GM19328 (cell line): ENCODE measurements around the gene LDLRAD3.

Experiments
- ATAC-seq: cut with Tn5 transposase; IDR thresholded peaks from one replicate; pipeline ENCODE4 v1.9.1; 2021; ENCODE audit warnings: mild to moderate bottlenecking, moderate library complexity; ENCODE audit not compliant: unreplicated experiment

Gene LDLRAD3

DNA sequence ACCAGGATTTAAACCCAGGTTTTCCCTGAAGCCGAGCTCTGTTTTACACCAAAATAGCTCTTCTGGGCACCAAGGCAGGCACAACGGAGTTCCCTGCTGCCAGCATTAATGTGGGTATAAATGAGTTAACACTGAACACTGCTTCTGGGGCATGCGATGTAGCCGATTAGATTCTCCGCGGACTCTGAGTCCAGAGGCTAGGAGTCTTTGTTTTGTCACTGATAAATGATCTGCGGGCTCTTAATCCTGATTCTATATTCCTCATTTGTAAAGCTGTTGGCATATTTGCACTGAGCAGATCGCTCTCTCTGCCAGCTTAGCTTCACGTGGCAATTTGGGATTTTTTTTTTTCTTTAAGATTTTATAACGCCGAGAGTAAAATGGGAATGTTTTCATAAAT is 16.8 kb upstream of the LDLRAD3 start:
- no peak for ATAC-seq

DNA sequence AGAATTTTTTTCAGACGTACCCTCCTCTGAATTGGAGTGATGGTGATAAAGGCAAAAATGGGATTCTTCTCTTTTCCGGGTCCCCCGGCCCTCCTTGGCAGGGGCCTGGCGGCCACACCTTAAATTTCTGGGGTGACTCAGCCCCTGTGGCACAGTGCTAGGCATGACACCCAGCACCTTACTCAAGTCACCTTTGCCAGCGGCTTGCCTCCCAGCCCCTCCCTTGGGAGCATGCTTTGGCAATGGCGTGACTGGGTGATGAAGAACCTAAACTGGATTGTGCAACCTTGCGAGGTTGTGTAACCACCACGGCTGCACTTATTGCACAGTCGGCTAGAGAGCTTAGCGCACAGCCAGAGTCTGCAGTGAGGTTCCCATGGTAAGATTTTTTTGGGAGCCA is 16.2 kb upstream of the LDLRAD3 start:
- ATAC-seq, result no peak

- no peak for ATAC-seq
Observed at GRCh38 chr11:35928688-35929395, 15.0 kb upstream of the LDLRAD3 start.

GRCh38 chr11:35930466-35930865 is 13.4 kb upstream of the LDLRAD3 start:
- ATAC-seq, result no peak

DNA sequence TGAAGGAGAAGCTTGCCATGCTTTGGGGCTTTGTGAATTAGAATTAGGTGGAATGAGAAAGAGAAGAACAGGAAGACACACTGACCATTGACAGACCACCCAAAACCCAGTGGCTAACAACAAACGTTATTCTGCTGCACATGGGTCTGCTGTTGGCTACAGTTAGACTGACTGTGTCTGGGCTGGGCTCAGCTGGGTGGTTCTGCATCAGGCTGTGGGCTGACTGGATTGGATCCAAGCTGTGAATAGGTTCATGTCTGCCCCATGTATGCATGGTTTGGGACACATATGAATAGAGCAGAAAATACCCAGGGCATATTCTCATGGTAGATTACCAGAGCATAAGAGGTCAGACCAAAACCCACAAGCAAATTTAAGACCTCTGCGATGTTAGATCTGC is 11.7 kb upstream of the LDLRAD3 start:
- ATAC-seq, result no peak

- no peak for ATAC-seq
Observed at GRCh38 chr11:35932681-35933319, 11.1 kb upstream of the LDLRAD3 start.

DNA sequence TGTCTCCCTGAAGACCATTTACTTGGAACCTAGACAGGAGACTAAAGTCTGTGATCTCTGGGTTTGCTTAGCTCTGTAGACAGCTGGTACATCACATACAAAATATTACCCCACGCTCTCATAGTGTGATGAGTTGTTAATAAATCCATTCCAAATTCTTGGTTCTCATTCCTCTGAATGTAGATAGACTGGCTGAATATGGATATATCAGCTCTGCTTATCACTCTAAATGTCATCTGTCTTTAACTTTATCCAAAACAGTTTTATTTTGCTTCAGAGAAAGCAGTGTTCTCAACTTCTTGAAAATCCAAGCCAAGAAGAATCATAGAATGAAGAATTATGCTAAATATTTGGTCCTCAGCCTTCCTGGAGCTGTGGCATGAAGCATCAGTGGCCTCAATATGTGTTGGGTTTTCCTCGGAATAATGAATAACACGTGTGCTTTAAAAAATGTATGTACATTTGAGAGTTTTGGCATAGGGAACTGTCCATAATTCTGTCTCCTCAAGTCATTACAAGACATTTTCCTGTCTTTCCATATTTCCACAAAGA is 10.5 kb upstream of the LDLRAD3 start:
- ATAC-seq, result no peak

DNA sequence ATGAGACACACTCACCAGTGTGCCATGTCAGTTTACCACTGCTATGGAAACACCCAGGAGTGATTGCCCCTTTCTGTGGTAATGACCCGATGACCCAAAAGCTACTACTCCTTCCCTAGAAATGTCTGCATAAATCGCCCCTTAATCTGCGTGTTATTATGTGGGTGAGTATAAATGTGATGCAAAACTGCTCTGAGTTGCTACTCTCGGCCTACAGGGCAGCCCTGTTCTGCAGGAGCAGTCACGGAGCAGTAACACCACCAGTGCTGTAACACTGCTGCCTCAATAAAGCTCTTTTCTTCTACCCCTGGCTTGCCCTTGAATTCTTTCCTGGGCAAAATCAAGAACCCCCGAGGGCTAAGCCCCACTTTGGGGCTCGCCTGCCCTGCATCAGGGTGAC is 9.6 kb upstream of the LDLRAD3 start:
- no peak for ATAC-seq

GRCh38 chr11:35934981-35935380 is 8.9 kb upstream of the LDLRAD3 start:
- ATAC-seq, result no peak

DNA sequence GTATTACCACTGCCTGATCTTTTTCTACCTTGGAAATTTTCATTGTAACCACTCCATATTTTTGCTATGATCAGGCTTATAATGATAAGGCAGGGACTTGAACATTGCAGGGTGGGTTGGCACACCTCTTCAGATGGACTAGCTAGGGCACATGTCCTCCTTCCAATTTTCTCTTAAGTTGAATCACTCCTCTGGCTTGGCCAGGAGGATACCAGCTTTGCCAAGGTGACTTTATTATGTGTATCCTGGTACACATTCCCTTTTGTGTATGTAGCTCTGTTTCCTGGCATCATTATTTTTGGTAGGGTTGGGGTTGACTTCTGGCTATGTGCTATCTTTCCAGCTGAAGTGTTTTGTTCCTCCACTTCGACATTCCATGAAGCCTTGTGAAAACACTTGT is 8.5 kb upstream of the LDLRAD3 start:
- no peak for ATAC-seq

GRCh38 chr11:35937111-35937510 is 6.8 kb upstream of the LDLRAD3 start:
- no peak for ATAC-seq

GRCh38 chr11:35937700-35938099 is 6.2 kb upstream of the LDLRAD3 start:
- no peak for ATAC-seq

DNA sequence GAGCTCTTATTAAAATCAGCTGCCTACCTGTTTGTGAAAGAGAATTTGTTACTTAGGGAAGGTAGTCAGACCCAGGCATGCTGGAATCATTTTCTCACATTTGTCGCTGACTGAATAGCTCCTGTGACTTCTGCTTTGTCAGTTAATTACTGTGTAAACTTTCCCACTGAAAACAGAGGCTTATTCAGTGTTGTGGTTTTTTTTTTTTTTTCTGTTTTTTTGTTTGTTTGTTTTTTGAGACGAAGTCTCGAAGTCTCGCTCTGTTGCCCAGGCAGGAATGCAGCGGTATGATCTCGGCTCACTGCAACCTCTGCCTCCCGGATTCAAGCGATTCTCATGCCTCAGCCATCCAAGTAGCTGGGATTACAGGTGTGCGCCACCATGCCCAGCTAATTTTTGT is 5.6 kb upstream of the LDLRAD3 start:
- ATAC-seq, result no peak

GRCh38 chr11:35943309-35943708 is 553 bp upstream of the LDLRAD3 start:
- no peak for ATAC-seq

GRCh38 chr11:35944503-35945136 is 758 bp downstream of the LDLRAD3 start:
- no peak for ATAC-seq

DNA sequence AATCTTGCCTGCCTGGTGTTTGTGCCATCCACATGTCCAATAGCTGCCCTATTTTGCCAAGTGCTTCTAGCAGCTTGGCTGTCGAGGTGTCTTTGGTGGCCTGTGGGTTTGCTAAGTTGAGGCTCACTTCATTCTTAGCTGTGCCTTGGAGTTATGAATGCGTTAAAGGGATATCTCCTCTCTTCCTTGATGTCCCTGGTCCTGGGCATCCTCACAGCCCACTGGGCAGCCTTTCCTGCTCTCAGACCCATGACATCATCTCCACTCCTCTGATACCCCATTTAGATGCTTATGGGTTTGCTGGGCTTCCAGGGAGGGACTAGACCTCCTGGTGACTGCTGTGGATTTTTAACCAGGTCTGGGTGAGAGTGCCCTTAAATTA is 1.3 kb downstream of the LDLRAD3 start:
- no peak for ATAC-seq

DNA sequence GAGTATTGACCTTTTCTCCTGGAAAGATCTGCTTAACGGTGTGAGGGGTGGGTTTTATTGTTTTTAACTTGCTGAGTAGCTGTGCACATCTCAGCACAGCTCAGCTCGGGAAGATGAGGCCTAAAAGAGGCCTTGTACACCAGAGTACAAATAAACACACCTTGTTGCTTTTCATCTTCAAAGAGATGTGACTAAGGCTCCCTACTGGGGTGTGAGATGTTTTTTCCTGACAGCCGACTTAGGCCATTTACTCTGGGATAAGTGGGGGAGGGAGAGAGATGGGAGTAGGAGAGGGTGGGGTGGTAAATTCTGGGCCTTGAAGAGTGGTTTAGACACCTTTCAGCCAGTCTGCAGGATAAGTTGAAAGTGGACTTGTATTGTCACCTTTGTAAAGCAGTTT is 2.9 kb downstream of the LDLRAD3 start:
- no peak for ATAC-seq

GRCh38 chr11:35947437-35947836 is 3.6 kb downstream of the LDLRAD3 start:
- no peak for ATAC-seq

DNA sequence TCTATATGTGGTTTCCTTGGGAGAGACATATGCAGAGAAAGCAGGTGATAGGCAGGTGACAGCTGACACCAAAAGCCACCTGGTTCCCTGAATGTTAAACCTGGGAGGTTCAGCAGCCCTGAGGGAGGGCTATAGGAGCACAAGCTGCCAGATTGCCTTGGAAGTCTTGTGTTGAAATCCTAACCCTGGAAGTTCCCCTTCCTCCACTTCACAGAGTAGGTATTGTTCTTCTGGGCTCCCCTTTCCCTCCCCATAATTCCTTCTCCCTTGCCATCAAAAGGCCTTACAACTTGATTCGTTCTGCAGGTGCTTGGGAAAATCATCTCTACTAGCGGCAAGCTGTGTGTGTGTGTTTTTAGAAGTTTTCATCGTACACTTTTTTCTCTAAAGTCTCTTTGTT is 5.4 kb downstream of the LDLRAD3 start:
- no peak for ATAC-seq

DNA sequence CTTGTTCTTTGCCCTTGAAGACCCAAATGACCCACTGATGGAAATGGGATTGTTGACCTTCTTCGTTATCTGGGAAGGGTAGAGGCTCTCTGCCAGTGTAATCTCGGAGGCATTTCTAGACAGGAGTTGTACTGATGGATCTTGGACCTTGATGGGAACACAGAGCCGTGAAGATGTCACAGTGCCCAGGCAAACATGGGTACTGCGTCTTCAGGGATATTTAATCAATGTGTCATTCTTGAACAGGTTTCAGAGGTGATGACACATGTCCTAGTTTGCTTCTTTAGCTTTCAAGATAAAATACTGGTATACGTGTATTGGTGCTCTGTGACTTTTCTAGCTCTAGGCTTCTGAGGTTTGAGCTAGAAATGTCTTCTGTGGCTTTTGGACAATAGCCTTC is 6.2 kb downstream of the LDLRAD3 start:
- no peak for ATAC-seq

- no peak for ATAC-seq
Observed at GRCh38 chr11:35951680-35952079, 7.8 kb downstream of the LDLRAD3 start.

DNA sequence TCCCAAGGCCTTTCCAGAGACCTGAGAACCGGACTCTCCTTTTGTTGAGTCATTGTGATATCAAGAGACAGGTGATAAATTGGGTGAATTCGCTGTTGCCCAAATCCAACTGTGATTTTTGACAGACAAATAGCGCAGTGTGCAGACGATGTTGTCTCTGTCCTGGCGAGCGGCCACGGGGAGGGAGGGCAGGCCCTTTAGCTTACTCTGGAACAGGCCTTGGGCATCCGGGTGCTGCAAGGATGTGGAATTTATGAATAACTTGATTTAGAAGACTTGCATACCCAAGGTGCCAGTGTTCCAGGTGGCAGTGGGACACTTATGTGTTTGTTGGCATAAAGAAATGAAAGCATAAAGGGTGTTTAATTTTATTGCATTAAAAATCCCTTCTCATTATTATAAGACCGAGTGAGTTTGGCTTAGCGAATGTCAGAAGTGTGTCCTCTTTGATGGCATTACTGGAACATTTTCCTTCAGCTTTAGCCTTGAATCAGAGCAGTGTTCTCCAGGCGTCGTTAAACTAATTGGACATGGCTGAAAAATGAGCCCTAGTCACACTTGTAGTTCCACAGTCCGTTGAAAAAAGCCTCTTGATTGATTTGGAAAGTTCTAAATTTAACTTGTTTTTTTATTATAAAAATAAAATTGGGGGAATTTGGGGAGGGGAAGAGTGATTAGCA is 9.4 kb downstream of the LDLRAD3 start:
- no peak for ATAC-seq
